GM10248 (cell line): ENCODE results near the gene CYBC1.

Experiments
- CTCF ChIA-PET: fragments of 300-600 bp; sonication (Branson Sonifier 250); formaldehyde crosslinking; extraction: SDS; loops from one replicate; lab custom pipeline; 2021; ENCODE audit warnings: antibody characterized with exemption; lab: Yijun Ruan, JAX
- POLR2A ChIA-PET: fragments of 350-650 bp; sonication (Branson Sonifier 250); formaldehyde crosslinking; extraction: SDS; loops from one replicate; lab custom pipeline; 2020; ENCODE audit warnings: antibody characterized with exemption; lab: Yijun Ruan, JAX
- DNase-seq: peaks from one replicate; pipeline ENCODE4 v3.0.0; 2012; ENCODE audit errors: extremely low spot score
- TF ChIP-seq, protein P1 (sequence below): IDR thresholded peaks from 2 replicates; pipeline ENCODE4 v1.5.1; 2012; ENCODE audit warnings: mild to moderate bottlenecking, low read depth; ENCODE audit errors: extremely low read depth, missing control alignments, control extremely low read depth

CYBC1 gene

DNA sequence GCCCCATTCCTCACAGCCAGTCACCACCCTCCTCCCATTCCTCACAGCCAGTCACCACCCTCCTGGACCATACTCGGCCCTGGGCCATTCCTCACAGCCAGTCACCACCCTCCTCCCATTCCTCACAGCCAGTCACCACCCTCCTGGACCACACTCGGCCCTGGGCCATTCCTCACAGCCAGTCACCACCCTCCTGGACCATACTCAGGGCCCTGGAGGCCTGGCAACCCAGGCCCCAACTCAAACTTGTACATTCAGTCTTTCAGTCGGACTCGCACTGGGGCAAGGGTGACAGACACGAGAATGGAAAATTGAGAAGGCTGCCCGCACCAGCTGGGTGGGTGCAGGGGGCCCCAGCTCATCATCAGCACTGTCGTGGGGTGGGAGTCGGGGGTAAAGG is 38.6 kb upstream of the CYBC1 start:
- TF ChIP-seq, protein P1, sequence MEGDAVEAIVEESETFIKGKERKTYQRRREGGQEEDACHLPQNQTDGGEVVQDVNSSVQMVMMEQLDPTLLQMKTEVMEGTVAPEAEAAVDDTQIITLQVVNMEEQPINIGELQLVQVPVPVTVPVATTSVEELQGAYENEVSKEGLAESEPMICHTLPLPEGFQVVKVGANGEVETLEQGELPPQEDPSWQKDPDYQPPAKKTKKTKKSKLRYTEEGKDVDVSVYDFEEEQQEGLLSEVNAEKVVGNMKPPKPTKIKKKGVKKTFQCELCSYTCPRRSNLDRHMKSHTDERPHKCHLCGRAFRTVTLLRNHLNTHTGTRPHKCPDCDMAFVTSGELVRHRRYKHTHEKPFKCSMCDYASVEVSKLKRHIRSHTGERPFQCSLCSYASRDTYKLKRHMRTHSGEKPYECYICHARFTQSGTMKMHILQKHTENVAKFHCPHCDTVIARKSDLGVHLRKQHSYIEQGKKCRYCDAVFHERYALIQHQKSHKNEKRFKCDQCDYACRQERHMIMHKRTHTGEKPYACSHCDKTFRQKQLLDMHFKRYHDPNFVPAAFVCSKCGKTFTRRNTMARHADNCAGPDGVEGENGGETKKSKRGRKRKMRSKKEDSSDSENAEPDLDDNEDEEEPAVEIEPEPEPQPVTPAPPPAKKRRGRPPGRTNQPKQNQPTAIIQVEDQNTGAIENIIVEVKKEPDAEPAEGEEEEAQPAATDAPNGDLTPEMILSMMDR = no peak
- CTCF ChIA-PET = interaction anchor here (1.2 kb wide), 1 partner anchor 29 kb away, joined by 3 read pairs; no protein-coding TSS in a partner anchor
- POLR2A ChIA-PET = no interaction called here
- DNase-seq = no peak

DNA sequence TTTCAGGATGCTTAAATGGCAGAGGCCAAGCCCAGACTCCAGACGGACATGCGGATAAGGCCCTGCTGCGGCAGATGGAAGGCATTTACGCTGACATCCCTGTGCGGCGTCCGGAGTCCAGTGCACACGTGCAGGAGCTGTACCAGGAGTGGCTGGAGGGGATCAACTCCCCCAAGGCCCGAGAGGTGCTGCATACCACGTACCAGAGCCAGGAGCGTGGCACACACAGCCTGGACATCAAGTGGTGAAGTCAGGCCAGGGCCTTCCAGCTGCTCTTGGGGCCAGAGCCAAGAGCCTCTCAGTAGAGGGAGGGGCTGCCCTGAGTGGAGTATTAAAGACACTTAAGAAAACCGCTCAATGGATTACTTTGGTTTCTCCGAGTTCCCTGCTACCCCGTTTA is 37.4 kb upstream of the CYBC1 start:
- DNase-seq = no peak
- CTCF ChIA-PET = no interaction called here
- POLR2A ChIA-PET = no interaction called here
- TF ChIP-seq, protein P1 = no peak

DNA sequence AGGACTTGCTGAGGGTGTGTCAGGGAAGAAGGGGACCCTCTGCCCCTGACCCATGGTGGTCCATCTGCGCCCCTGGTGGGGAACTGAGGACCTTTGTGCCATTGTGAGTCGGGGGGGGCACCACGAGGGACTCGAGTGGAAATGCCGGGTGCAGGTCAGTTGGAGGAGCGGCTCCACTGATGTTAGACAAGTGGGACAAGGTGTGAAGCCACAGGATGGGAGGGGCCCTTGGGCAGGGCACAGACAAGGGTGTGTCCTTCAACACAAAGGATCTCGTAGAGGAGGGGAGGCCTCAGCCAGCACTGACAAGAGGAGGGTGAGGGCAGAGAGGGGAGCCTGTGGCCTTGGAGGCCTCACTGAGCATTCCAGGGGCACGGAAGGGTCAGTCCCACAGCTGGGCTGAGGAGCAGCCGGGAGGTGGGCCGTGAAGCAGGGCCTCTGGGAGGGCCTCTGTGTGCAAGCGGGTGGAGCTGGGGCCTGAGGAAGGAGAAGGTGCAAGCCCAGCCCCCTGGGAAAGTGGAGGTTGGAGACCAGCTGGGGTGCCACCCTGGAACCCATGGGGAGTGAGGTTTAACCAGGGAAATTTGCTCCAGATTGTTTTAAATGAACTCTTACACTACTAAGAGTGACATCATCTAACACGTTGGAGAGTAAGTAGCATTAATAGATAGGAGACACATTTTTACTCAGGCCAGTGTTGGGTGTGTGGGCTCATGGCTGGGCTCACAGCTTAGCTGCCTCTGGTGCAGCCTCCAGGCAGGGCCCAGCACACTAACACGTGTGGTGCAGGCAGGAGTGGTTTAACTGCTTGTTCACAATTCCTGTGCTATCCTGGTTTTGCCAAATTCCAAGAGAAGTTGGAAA is 35.9 kb upstream of the CYBC1 start:
- ChIA-PET CTCF (no interaction called here), POLR2A (no interaction called here)
- TF ChIP-seq, protein P1 = no peak
- DNase-seq = no peak

DNA sequence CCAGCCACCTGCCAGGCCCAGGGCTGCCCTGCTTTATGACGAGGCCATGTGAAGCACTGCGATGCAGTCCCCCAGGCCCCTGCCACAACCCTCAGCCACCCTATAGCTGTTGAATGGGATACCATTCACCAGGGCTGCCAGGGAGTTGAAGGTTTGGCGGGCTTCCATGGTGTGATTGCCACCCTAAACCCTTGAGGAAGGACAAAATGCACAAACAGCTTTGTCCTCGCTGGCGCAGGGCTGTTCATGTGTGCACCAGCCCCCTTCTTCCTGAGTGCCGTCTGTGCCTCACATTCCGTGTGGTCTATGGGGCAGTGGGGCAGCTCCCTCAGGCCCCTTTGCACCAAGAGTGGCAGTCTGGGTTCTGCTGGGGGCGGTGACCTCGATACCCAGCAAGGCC is 33.3 kb upstream of the CYBC1 start:
- CTCF ChIA-PET = interaction anchor here (1.7 to 2.4 kb wide), 2 partner anchors 10 to 12 kb away, joined by 3 to 6 read pairs; no protein-coding TSS in a partner anchor

DNA sequence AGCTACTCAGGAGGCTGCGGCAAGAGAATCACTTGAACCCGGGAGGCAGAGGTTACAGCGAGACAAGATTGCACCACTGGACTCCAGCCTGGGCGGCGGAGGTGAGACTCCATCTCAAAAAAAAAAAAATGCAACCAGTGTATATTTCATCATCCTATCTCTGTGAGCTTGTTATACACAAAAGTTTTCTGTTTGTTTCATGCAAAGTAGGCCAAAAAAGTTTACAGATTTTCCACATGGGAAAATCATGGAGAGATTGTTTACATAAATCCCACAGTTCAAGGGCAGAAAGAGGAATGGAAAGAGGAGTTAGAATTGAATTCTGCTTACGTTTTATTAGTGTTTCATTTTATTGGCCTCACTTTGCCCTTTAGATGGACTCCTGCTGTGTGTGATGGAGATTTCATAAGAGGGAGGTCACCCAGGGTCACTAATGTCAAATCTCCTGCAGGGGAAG is 32.7 kb upstream of the CYBC1 start:
- TF ChIP-seq, protein P1 = no peak
- DNase-seq = no peak
- POLR2A ChIA-PET = no interaction called here
- CTCF ChIA-PET = interaction anchor here (1.7 to 2.4 kb wide), 2 partner anchors 11 to 12 kb away, joined by 3 to 6 read pairs; no protein-coding TSS in a partner anchor

More for the DNA sequence above, 33.3 kb upstream of the CYBC1 start:
- no peak for DNase-seq
- TF ChIP-seq, protein P1 = no peak
- POLR2A ChIA-PET = no interaction called here

DNA sequence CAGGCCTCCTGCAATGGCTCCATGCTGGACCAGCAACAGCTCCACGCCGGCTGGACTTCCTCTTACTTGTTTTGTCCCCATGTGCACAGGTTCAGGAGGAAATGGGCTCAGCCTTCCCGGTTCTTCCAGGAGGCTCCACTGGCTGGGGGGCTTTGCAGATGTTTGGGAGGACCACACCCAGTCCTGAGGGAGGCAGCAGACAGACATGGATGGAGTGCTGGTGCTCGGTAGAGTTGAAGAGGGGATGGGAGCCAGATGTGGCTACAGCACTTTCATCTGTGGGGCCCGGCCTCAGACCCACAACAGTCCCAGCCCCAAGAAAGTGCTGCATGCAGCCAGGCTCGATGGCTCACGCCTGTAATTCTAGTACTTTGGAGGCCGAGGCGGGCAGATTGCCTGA is 29.8 kb upstream of the CYBC1 start:
- ChIA-PET POLR2A (interaction anchor here (0.9 kb wide), 1 partner anchor 26 kb away, joined by 4 read pairs; no protein-coding TSS in a partner anchor), CTCF (interaction anchor here (0.9 to 1.8 kb wide), 3 partner anchors 12 to 75 kb away, joined by 3 to 4 read pairs (median 4); no protein-coding TSS in a partner anchor)

More for the DNA sequence above, 29.8 kb upstream of the CYBC1 start:
- no peak for DNase-seq
- TF ChIP-seq, protein P1 = no peak
